Body of pancreas (tissue), 4 donors: Measurements from ENCODE around the gene KIF3A. TPM values are rescaled to one million over a fixed set of nuclear protein-coding genes. Genes with fewer than 3 reads are reported as not detected.

Experiments used
- ATAC-seq: fragments of 150-250 bp; one replicate; pipeline ENCODE4 v1.9.1; 2016
- DNase-seq, 4 donors: peaks; one replicate each; pipeline ENCODE4 v3.0.0-alpha.2; 2019
- H3K27ac ChIP-seq, 4 donors: fragments of 200-600 bp; sonication (generic); 1 replicate in 3 of 4; 2 replicates in 1 of 4; pipeline versions ENCODE4 v1.5.1 to v1.6.1; 2016 to 2019; ENCODE audit warnings: mild to moderate bottlenecking in 1 of 4, mixed read lengths in 1 of 4, moderate library complexity in 1 of 4
- H3K27me3 ChIP-seq, 2 donors: fragments of 200-600 bp; sonication (generic); one replicate each; pipeline ENCODE4 v1.6.0; 2016; ENCODE audit warnings: mild to moderate bottlenecking in 1 of 2
- H3K36me3 ChIP-seq, 2 donors: fragments of 200-600 bp; sonication (generic); replicated peaks in 1 of 2; 2 replicates each; pipeline ENCODE4 v1.5.1; 2016; ENCODE audit warnings: low read depth in 2 of 2; ENCODE audit not compliant: insufficient read depth in 1 of 2
- H3K4me1 ChIP-seq: fragments of 200-600 bp; sonication (generic); one replicate; pipeline ENCODE4 v1.6.0; 2016
- H3K4me3 ChIP-seq, 2 donors: fragments of 200-600 bp; sonication (generic); 1 replicate in 1 of 2; 2 replicates in 1 of 2; pipeline ENCODE4 v1.5.1; 2016 to 2019
- H3K9me3 ChIP-seq, 3 donors: fragments of 200-600 bp; sonication (generic); 1 replicate in 2 of 3; 2 replicates in 1 of 3; pipeline ENCODE4 v1.5.1; 2016
- CTCF ChIP-seq, 7 experiments: fragments of 450-650 bp in 4 of 7; fragments of 200-600 bp in 3 of 7; sonication (generic) in 3 of 7; IDR thresholded peaks; one replicate each; pipeline ENCODE4 v1.5.1; 2016 to 2019; ENCODE audit warnings: antibody characterized with exemption in 7 of 7
- POLR2A ChIP-seq, 3 donors: fragments of 450-650 bp; IDR thresholded peaks; one replicate each; pipeline ENCODE4 v1.6.1; 2016; ENCODE audit warnings: antibody characterized with exemption in 3 of 3, mild to moderate bottlenecking in 2 of 3
- WGBS, 2 donors: methylation state at CpG; one replicate each; pipeline ENCODE4 v1.1.5; 2017; 5-methylcytosine and 5-hydroxymethylcytosine counted together
- intact Hi-C: fragments of 100-400 bp; cut with DNase I; formaldehyde crosslinking; loops from one replicate; pipeline ENCODE4 v1.15.1; 2023
- total RNA-seq, 2 donors: library from RNA; depleted of rRNA; stranded (reverse); fragments of >200 nt; gene quantifications; one replicate each; pipeline ENCODE4 v1.1.0, GENCODE V29; 2016

KIF3A gene
- total RNA-seq, 2 donors from 2014 or later, result 5.9 to 8.8 TPM

DNA sequence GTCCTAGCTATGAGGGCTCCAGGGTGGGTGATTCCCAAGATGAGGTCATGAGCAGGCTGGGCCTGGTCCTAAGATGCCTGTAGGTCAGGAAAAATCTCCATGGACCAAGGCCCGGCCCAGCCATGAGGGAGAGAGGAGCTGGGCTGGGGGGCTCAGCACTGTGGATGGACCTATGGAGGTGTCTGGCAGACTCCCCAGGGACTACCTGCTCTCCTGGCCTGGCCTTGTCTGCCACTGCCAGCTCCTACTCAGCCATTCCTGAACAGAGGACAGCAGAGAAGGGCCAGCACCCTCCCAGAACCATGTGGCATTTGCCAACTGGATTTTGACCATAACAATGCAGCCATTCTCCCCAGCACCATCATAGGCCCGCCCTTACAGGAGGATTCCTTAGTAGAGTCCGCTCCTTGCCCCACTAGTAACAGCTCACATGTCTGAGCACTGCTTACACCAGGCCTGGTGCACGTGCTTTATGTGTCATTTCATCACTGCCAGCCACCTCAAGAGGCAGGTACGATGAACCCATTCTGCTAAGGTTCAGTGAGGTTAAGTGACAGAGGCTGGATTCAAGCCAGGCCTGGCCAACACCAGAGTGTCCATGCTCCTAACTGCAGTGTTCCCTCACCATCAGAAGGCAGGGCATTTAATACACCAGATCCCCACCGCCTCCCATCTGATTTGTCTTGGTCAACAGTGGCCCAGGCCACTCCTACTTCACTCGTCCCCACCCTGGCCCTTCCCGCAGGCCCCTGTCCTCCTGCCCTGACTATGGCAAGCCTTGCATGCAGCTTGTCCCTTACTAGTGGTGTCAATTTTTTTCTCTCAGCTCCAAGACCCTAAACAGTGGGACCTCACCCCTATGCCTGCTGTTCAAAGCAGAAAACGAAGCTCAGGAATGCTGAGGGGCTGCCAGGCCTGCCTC is 78.7 kb downstream of the KIF3A start:
- DNase-seq (no peak), ATAC-seq (no peak)
- Histone ChIP-seq H3K27ac (no peak overlapping the region), H3K4me1 (peaks cover 12% of the 10 kb centered on the region), H3K4me3 (no peak overlapping the region), H3K9me3 (no peaks in the 10 kb centered on the region), H3K27me3 (peaks cover 0 to 18% of the 10 kb centered on the region in 2 donors), H3K36me3 (no peaks in the 10 kb centered on the region)
- 84 to 89% methylated on average over 9 of the region's 9 CpGs for WGBS, 2 donors
- intact Hi-C loops, result no loop called here
- no peak for TF ChIP-seq CTCF (IDR thresholded peaks at IDR 0.05)
- TF ChIP-seq POLR2A (IDR thresholded peaks at IDR 0.05), result no peak

GRCh38 chr5:132657676-132658380 is 79.5 kb downstream of the KIF3A start, which contains the start of gene IL13:
Gene IL13 (plus strand): TSS chr5:132658173. CDS start chr5:132658187, 14 bp downstream.
- Histone ChIP-seq H3K36me3 (no peaks in the 10 kb centered on the region), H3K9me3 (no peaks in the 10 kb centered on the region), H3K27me3 (peaks cover 0 to 18% of the 10 kb centered on the region in 2 donors), H3K4me1 (peaks cover 12% of the 10 kb centered on the region), H3K27ac (no peak within 1 kb of the TSS), H3K4me3 (no peak within 1 kb of the TSS)
- intact Hi-C loops, result no loop called here
- TF ChIP-seq POLR2A (IDR thresholded peaks at IDR 0.05), result no peak
- no peak for TF ChIP-seq CTCF (IDR thresholded peaks at IDR 0.05)
- DNase-seq (no peak), ATAC-seq (no peak)
- WGBS, 2 donors, result 94 to 96% methylated on average over 12 of the region's 12 CpGs

- DNase-seq, result no peak
- Histone ChIP-seq H3K27me3 (peaks cover 0 to 18% of the 10 kb centered on the region in 2 donors), H3K4me1 (peaks cover 12% of the 10 kb centered on the region)
These were observed 80.5 kb downstream of the KIF3A start for GRCh38 chr5:132656774-132657355.

More at GRCh38 chr5:132656774-132657355, 80.5 kb downstream of the KIF3A start:
- ATAC-seq, result no peak
- H3K36me3 ChIP-seq, result no peaks in the 10 kb centered on the region
- TF ChIP-seq CTCF (IDR thresholded peaks at IDR 0.05) (no peak), POLR2A (IDR thresholded peaks at IDR 0.05) (no peak)
- H3K27ac ChIP-seq, result no peak overlapping the region
- intact Hi-C loops, result no loop called here
- no peaks in the 10 kb centered on the region for H3K9me3 ChIP-seq
- no peak overlapping the region for H3K4me3 ChIP-seq
- WGBS, 2 donors, result 77 to 83% methylated on average over 12 of the region's 12 CpGs
